Thyroid gland (tissue), 4 donors: Measurements from ENCODE around the gene ATRN. TPM values are rescaled to one million over a fixed set of nuclear protein-coding genes. Genes with fewer than 3 reads are reported as not detected.

Experiments
- DNase-seq, 2 donors: peaks; one replicate each; pipeline ENCODE4 v3.0.0-alpha.2; 2019
- H3K27ac ChIP-seq, 3 donors: fragments of 200-600 bp; sonication (generic); 1 replicate in 2 of 3; 2 replicates in 1 of 3; pipeline ENCODE4 v1.5.1; 2016 to 2019; ENCODE audit warnings: mild to moderate bottlenecking in 1 of 3, moderate library complexity in 1 of 3
- H3K27me3 ChIP-seq: fragments of 200-600 bp; sonication (generic); one replicate; pipeline ENCODE4 v1.5.1; 2019
- H3K36me3 ChIP-seq, 2 donors: fragments of 200-600 bp; sonication (generic); one replicate each; pipeline ENCODE4 v1.5.1; 2016 to 2019
- H3K4me1 ChIP-seq, 2 donors: fragments of 200-600 bp; sonication (generic); one replicate each; pipeline ENCODE4 v1.5.1; 2017 to 2019
- H3K4me3 ChIP-seq, 3 donors: fragments of 200-600 bp; sonication (generic); replicated peaks in 1 of 3; 1 replicate in 2 of 3; 2 replicates in 1 of 3; pipeline ENCODE4 v1.5.1; 2016; ENCODE audit warnings: mild to moderate bottlenecking in 1 of 3
- H3K9me3 ChIP-seq: fragments of 200-600 bp; sonication (generic); one replicate; pipeline ENCODE4 v1.5.1; 2017
- POLR2A ChIP-seq, 2 donors: fragments of 450-650 bp; IDR thresholded peaks; one replicate each; pipeline ENCODE4 v1.6.1; 2017; ENCODE audit warnings: antibody characterized with exemption in 2 of 2, mild to moderate bottlenecking in 2 of 2, moderate library complexity in 1 of 2
- WGBS, 2 donors: methylation state at CpG; one replicate each; pipeline ENCODE4 v1.1.5; 2017; 5-methylcytosine and 5-hydroxymethylcytosine counted together
- intact Hi-C: fragments of 100-400 bp; cut with DNase I; formaldehyde crosslinking; loops from one replicate; pipeline ENCODE4 v1.15.1; 2023
- total RNA-seq, 4 donors: library from RNA; depleted of rRNA; stranded (reverse); fragments of >200 nt; gene quantifications; one replicate each; pipeline ENCODE4 v1.2.3, GENCODE V29; 2016
- TF ChIP-seq, protein P1 (sequence below), 6 experiments: fragments of 200-600 bp in 3 of 6; fragments of 450-650 bp in 3 of 6; sonication (generic) in 3 of 6; IDR thresholded peaks; one replicate each; pipeline ENCODE4 v1.5.1; 2016 to 2019; ENCODE audit warnings: antibody characterized with exemption in 6 of 6, mild to moderate bottlenecking in 2 of 6, inconsistent platforms in 1 of 6, moderate library complexity in 1 of 6

Gene ATRN
- total RNA-seq, 4 donors from 2014 or later: 43.0 to 81.8 (median 61.4) TPM

DNA sequence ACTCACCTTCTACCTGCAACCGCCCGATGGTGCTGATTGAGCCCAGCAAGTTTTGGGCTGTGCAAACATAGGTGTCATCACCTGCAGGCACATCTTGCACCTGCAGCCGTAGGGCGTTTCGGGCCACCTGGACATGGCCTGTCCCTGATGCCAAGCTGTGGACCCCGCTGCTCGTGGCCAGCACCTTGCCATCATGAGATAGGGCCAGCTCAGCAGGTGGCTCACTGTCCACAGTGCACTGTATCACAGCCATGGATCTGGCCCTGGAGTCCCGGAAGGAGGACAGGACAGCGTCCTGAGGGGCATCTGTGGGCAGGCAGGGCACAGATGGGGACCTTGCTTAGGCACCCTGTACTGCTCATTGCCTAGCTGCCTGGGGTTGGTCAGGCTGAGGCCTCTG lies 221.1 kb downstream of the ATRN start:
- intact Hi-C loops: no loop called here
- no peaks in the 10 kb centered on the region for H3K9me3 ChIP-seq
- no peak for TF ChIP-seq POLR2A (IDR thresholded peaks at IDR 0.05)
- TF ChIP-seq, protein P1, sequence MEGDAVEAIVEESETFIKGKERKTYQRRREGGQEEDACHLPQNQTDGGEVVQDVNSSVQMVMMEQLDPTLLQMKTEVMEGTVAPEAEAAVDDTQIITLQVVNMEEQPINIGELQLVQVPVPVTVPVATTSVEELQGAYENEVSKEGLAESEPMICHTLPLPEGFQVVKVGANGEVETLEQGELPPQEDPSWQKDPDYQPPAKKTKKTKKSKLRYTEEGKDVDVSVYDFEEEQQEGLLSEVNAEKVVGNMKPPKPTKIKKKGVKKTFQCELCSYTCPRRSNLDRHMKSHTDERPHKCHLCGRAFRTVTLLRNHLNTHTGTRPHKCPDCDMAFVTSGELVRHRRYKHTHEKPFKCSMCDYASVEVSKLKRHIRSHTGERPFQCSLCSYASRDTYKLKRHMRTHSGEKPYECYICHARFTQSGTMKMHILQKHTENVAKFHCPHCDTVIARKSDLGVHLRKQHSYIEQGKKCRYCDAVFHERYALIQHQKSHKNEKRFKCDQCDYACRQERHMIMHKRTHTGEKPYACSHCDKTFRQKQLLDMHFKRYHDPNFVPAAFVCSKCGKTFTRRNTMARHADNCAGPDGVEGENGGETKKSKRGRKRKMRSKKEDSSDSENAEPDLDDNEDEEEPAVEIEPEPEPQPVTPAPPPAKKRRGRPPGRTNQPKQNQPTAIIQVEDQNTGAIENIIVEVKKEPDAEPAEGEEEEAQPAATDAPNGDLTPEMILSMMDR (IDR thresholded peaks at IDR 0.05): no peak
- 90 to 98% methylated on average over 7 of the region's 9 CpGs for WGBS, 2 donors
- H3K27ac ChIP-seq: no peak overlapping the region
- no peaks in the 10 kb centered on the region for H3K36me3 ChIP-seq
- H3K4me3 ChIP-seq: no peak overlapping the region
- no peaks in the 10 kb centered on the region for H3K27me3 ChIP-seq
- no peak for DNase-seq
- peaks cover 6 to 9% of the 10 kb centered on the region in 2 donors for H3K4me1 ChIP-seq

GRCh38 chr20:3692706-3693294 lies 222.0 kb downstream of the ATRN start:
- no peaks in the 10 kb centered on the region for H3K36me3 ChIP-seq
- H3K27me3 ChIP-seq: no peaks in the 10 kb centered on the region
- 87 to 96% methylated on average over 12 to 14 of the region's 23 CpGs for WGBS, 2 donors
- no peak for DNase-seq
- intact Hi-C loops: no loop called here
- no peaks in the 10 kb centered on the region for H3K4me1 ChIP-seq
- no peak overlapping the region for H3K4me3 ChIP-seq
- no peaks in the 10 kb centered on the region for H3K9me3 ChIP-seq
- H3K27ac ChIP-seq: no peak overlapping the region
- no peak for TF ChIP-seq POLR2A (IDR thresholded peaks at IDR 0.05)

DNA sequence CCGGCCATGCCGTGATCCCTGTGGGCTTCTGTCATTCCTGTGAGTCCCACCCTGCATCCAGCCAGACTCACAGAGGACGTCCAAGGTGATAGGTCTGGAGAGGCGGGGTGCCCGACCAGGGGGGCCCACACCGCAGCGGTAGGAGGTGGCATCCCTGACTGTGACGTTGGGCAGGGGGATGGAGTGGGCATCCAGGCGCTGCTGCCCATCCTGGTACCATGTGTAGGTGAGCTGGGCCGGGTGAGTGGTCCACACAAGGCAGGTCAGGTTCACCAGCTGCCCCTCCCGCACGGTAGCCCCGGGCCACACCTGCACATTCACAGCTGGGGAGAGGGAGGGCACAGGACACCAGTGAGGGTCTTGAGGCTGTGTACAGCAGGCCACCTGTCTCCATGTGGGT lies 222.6 kb downstream of the ATRN start:
- 76 to 100% methylated on average over 3 of the region's 13 CpGs for WGBS, 2 donors
- H3K27ac ChIP-seq: no peak overlapping the region
- H3K4me3 ChIP-seq: no peak overlapping the region
- TF ChIP-seq, protein P1 (IDR thresholded peaks at IDR 0.05): no peak
- no peak for TF ChIP-seq POLR2A (IDR thresholded peaks at IDR 0.05)
- no peaks in the 10 kb centered on the region for H3K9me3 ChIP-seq
- intact Hi-C loops: no loop called here
- H3K36me3 ChIP-seq: no peaks in the 10 kb centered on the region
- no peaks in the 10 kb centered on the region for H3K27me3 ChIP-seq
- no peaks in the 10 kb centered on the region for H3K4me1 ChIP-seq
- DNase-seq: no peak

- no peak for DNase-seq
- intact Hi-C loops: no loop called here
- no peaks in the 10 kb centered on the region for H3K36me3 ChIP-seq
- no peak overlapping the region for H3K4me3 ChIP-seq
- no peak overlapping the region for H3K27ac ChIP-seq
- WGBS, 2 donors: 94 to 100% methylated on average over 3 to 4 of the region's 5 CpGs
- H3K9me3 ChIP-seq: no peaks in the 10 kb centered on the region
- H3K4me1 ChIP-seq: no peaks in the 10 kb centered on the region
- no peaks in the 10 kb centered on the region for H3K27me3 ChIP-seq
- no peak for TF ChIP-seq POLR2A (IDR thresholded peaks at IDR 0.05)
- TF ChIP-seq, protein P1 (IDR thresholded peaks at IDR 0.05): no peak
These were observed 224.0 kb downstream of the ATRN start for GRCh38 chr20:3694864-3695263.

DNA sequence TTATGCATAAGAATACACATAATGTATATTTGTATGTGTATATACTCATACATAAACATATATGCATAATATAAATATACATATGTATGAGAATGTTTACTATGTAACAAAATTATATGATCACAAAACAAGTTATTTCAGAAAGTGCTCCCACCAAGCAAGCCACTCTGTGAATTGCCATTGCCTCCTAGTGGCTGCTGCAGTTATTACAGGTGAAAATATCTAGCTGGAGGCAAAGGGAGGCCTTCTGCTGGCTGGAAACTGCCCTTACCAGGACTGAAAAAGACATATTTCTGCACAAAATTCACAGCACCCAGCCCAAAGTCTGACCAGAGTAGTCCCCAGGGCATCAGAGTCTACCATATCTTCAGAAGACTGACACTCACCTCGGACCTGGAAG lies 225.4 kb downstream of the ATRN start:
- Histone ChIP-seq H3K36me3 (no peaks in the 10 kb centered on the region), H3K4me1 (no peaks in the 10 kb centered on the region), H3K4me3 (no peak overlapping the region), H3K9me3 (no peaks in the 10 kb centered on the region), H3K27ac (no peak overlapping the region), H3K27me3 (no peaks in the 10 kb centered on the region)
- TF ChIP-seq POLR2A (IDR thresholded peaks at IDR 0.05): no peak
- TF ChIP-seq, protein P1 (IDR thresholded peaks at IDR 0.05): peak in 1 of 6 experiments; percentile 16
- WGBS, 2 donors: 82 to 83% methylated on average over 1 of the region's 1 CpG
- DNase-seq: no peak
- intact Hi-C loops: no loop called here
